Right lobe of liver (tissue), 6 donors: Measurements from ENCODE around the gene CDKN2D. TPM values are rescaled to one million over a fixed set of nuclear protein-coding genes. Genes with fewer than 3 reads are reported as not detected.
A peak's percentile ranks its signal among the peaks of the same experiment; 100 is the strongest.

ENCODE experiments used
- ATAC-seq, 4 donors: fragments of 200-7000 bp; cut with Tn5 transposase; one replicate each; pipeline ENCODE4 v1.9.1; 2020; ENCODE audit warnings: mild to moderate bottlenecking in 4 of 4, moderate library complexity in 4 of 4
- DNase-seq, 3 donors: peaks; one replicate each; pipeline ENCODE4 v3.0.0-alpha.2; 2020
- H3K27ac ChIP-seq, 3 donors: fragments of 200-600 bp; one replicate each; pipeline ENCODE4 v1.8.0; 2022
- H3K27me3 ChIP-seq, 2 donors: fragments of 200-600 bp; one replicate each; pipeline ENCODE4 v1.8.0; 2022
- H3K36me3 ChIP-seq, 4 donors: fragments of 200-600 bp; sonication (generic) in 1 of 4; one replicate each; pipeline versions ENCODE4 v1.5.1 to v1.8.0; 2017 to 2022; ENCODE audit warnings: control low read depth in 1 of 4
- H3K4me1 ChIP-seq, 4 donors: fragments of 200-600 bp; sonication (generic) in 1 of 4; one replicate each; pipeline versions ENCODE4 v1.5.1 to v1.8.0; 2017 to 2022; ENCODE audit warnings: control low read depth in 1 of 4
- H3K4me3 ChIP-seq, 3 donors: fragments of 200-600 bp; one replicate each; pipeline ENCODE4 v1.8.0; 2022
- H3K9me3 ChIP-seq, 4 donors: fragments of 200-600 bp; sonication (generic) in 1 of 4; one replicate each; pipeline versions ENCODE4 v1.5.1 to v1.8.0; 2017 to 2022; ENCODE audit warnings: control low read depth in 1 of 4
- POLR2A ChIP-seq: fragments of 450-650 bp; IDR thresholded peaks from one replicate; pipeline ENCODE4 v1.6.1; 2017; ENCODE audit warnings: antibody characterized with exemption, mild to moderate bottlenecking
- WGBS: methylation state at CpG from one replicate; pipeline ENCODE4 v1.1.6; 2018; ENCODE audit warnings: low coverage, low lambda C conversion rate; ENCODE audit not compliant: insufficient coverage; ENCODE audit errors: missing lambda C conversion rate; 5-methylcytosine and 5-hydroxymethylcytosine counted together
- intact Hi-C, 2 donors: fragments of 100-400 bp; cut with DNase I; formaldehyde crosslinking; loops; one replicate each; pipeline versions ENCODE4 v1.11.2 to v1.14.1; 2022
- total RNA-seq, 6 experiments: library from RNA; depleted of rRNA in 2 of 6; stranded (reverse); fragments of >200 nt in 2 of 6; fragmentation: NEBNext Ultra II Directional in 3 of 6; extraction: Animal tissue kit (Norgen Biotek cat#: 25700) in 3 of 6; gene quantifications; one replicate each; pipeline versions ENCODE4 v1.1.0 to v1.2.4, GENCODE V29; 2016 to 2023
- TF ChIP-seq, protein P1 (sequence below), 4 donors: fragments of 200-600 bp in 3 of 4; fragments of 450-650 bp in 1 of 4; IDR thresholded peaks; one replicate each; pipeline versions ENCODE4 v1.5.1 to v1.8.0; 2016 to 2022; ENCODE audit warnings: antibody characterized with exemption in 4 of 4, mild to moderate bottlenecking in 2 of 4
- donor health status: DM: no; HTN: yes; CAD: no.
- donor health status: DM: no; HTN: no; CAD: no.
- donor health status: DM: no; HTN: no; CAD: no.
- donor health status: DM: no; HTN: yes; CAD: no.
- donor health status: DM: no; HTN: yes; CAD: no.

CDKN2D gene
- total RNA-seq, 6 experiments from 2014 or later, result 0.97 to 2.8 (median 2.0) TPM

DNA sequence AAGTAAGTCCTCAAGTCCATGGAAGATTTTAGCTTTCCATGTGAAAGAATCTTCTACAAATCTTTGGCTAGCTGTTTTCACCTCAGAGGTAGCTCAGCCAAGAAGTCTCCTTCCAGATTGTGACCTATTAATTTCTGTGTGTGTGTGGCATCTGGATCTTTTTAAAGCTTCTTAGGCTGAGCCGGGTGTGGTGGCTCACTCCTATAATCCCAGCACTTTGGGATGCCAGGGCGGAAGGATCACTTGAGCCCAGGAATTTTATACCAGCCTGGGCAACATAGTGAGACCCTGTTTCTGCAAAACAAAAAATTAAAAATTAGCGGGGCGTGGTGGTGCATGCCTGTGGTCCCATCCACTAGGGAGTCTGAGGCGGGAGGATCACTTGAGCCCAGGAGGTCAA is 43.1 kb upstream of the CDKN2D start:
- no peaks in the 10 kb centered on the region for H3K36me3 ChIP-seq
- H3K4me1 ChIP-seq, result no peaks in the 10 kb centered on the region
- WGBS, result 95% methylated on average over 4 of the region's 5 CpGs
- no peak for DNase-seq
- H3K27ac ChIP-seq, result no peak overlapping the region
- ATAC-seq, result no peak
- no peaks in the 10 kb centered on the region for H3K27me3 ChIP-seq
- H3K9me3 ChIP-seq, result no peaks in the 10 kb centered on the region
- no peak overlapping the region for H3K4me3 ChIP-seq
- intact Hi-C loops, result no loop called here
- TF ChIP-seq, protein P1, sequence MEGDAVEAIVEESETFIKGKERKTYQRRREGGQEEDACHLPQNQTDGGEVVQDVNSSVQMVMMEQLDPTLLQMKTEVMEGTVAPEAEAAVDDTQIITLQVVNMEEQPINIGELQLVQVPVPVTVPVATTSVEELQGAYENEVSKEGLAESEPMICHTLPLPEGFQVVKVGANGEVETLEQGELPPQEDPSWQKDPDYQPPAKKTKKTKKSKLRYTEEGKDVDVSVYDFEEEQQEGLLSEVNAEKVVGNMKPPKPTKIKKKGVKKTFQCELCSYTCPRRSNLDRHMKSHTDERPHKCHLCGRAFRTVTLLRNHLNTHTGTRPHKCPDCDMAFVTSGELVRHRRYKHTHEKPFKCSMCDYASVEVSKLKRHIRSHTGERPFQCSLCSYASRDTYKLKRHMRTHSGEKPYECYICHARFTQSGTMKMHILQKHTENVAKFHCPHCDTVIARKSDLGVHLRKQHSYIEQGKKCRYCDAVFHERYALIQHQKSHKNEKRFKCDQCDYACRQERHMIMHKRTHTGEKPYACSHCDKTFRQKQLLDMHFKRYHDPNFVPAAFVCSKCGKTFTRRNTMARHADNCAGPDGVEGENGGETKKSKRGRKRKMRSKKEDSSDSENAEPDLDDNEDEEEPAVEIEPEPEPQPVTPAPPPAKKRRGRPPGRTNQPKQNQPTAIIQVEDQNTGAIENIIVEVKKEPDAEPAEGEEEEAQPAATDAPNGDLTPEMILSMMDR (IDR thresholded peaks at IDR 0.05), result no peak
- TF ChIP-seq POLR2A, result no peak

- intact Hi-C loops, result no loop called here
- Histone ChIP-seq H3K27me3 (no peaks in the 10 kb centered on the region), H3K36me3 (no peaks in the 10 kb centered on the region), H3K4me1 (no peaks in the 10 kb centered on the region), H3K9me3 (no peaks in the 10 kb centered on the region), H3K27ac (peak overlapping the region; percentile 78 to 94 (median 89)), H3K4me3 (peak overlapping the region in 1 of 3 donors; percentile 90)
- WGBS, result 46% methylated on average over 9 of the region's 9 CpGs
- peak in 3 of 4 donors; percentile 2 to 21 (median 6) for ATAC-seq
- no peak for DNase-seq
- TF ChIP-seq, protein P1 (IDR thresholded peaks at IDR 0.05), result no peak
- TF ChIP-seq POLR2A, result no peak
These were observed 35.7 kb upstream of the CDKN2D start for GRCh38 chr19:10604460-10604980.

DNA sequence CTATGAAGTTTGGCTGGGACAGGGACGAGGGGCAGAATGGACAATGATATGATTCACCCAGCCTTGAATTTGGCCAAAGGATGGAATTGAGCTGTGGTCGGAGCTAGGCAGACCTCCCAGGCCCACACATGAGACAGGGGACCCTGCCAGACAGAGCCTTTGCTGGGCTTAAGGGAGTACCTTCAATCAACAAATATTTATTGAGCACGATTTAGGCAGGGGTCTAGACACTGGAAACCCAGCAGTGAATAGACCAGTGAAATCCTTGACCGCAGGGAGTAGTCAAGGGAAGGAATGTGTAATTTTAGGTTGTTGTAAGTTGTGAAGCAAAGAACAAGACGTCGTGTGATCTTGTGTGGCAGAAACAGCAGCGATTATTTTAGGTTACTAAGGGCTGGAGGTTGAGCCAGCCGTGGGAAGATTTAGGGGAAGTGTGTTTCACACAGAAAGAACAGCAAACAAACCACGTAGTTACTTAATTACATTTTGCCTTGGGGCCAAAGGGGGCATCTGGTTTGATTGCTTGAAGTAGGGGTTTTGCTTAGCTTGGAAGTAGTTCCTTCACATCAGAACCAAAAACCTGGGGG is 35.2 kb upstream of the CDKN2D start:
- no peaks in the 10 kb centered on the region for H3K4me1 ChIP-seq
- H3K27ac ChIP-seq, result peak overlapping the region; percentile 78 to 94 (median 89)
- ATAC-seq (peak in 3 of 4 donors; percentile 2 to 25 (median 2)), DNase-seq (no peak)
- no peaks in the 10 kb centered on the region for H3K36me3 ChIP-seq
- no peaks in the 10 kb centered on the region for H3K27me3 ChIP-seq
- peak; percentile 14 for TF ChIP-seq POLR2A
- TF ChIP-seq, protein P1 (IDR thresholded peaks at IDR 0.05), result no peak
- intact Hi-C loops, result no loop called here
- H3K4me3 ChIP-seq, result peak overlapping the region in 2 of 3 donors; percentile 90 to 95
- H3K9me3 ChIP-seq, result no peaks in the 10 kb centered on the region
- WGBS, result 21% methylated on average over 9 of the region's 9 CpGs

- peak; percentile 40 to 62 (median 52) for ATAC-seq
- WGBS, result 24% methylated on average over 8 of the region's 19 CpGs
These were observed 34.5 kb upstream of the CDKN2D start for GRCh38 chr19:10603084-10603872.

More at GRCh38 chr19:10603084-10603872, 34.5 kb upstream of the CDKN2D start:
- peak; percentile 51 to 71 (median 60) for DNase-seq
- Histone ChIP-seq H3K36me3 (no peaks in the 10 kb centered on the region), H3K4me3 (peak overlapping the region; percentile 79 to 95 (median 90)), H3K9me3 (no peaks in the 10 kb centered on the region), H3K27ac (peak overlapping the region; percentile 78 to 94 (median 89)), H3K27me3 (no peaks in the 10 kb centered on the region), H3K4me1 (no peaks in the 10 kb centered on the region)
- TF ChIP-seq, protein P1 (IDR thresholded peaks at IDR 0.05), result no peak
- no peak for TF ChIP-seq POLR2A
- intact Hi-C loops, result no loop called here
